Activated CD4-positive, alpha-beta T cell treated with anti-CD3 and anti-CD28 coated beads, Interleukin-2, amount 10 ng/mL, durations not matched to agents 7 days and 5 days (primary cell): Measurements from ENCODE around the gene RGPD5. TPM values are rescaled to one million over a fixed set of nuclear protein-coding genes. Genes with fewer than 3 reads are reported as not detected.
"Not testable (repeated sequence)": the region's sequence is repeated elsewhere in the genome, so short reads cannot be mapped to it uniquely, and the experiment has no call there.

Experiments used
- CTCF ChIA-PET: fragments of 350-600 bp; sonication (Branson Sonifier 250); formaldehyde crosslinking; loops from one replicate; lab custom pipeline; 2021; ENCODE audit warnings: antibody characterized with exemption; lab: Charles Lee
- POLR2A ChIA-PET: fragments of 350-600 bp; sonication (Branson Sonifier 250); formaldehyde crosslinking; loops from one replicate; lab custom pipeline; 2021; ENCODE audit warnings: antibody characterized with exemption; lab: Charles Lee
- DNase-seq: peaks from one replicate; pipeline ENCODE4 v3.0.0-alpha.2; 2020
- H3K27ac Mint-ChIP-seq: one replicate; pipeline ENCODE4 v1.8.0; 2021; ENCODE audit warnings: mild to moderate bottlenecking, moderate library complexity, mixed read lengths
- H3K27me3 Mint-ChIP-seq: one replicate; pipeline ENCODE4 v1.8.0; 2021; ENCODE audit warnings: mixed read lengths
- H3K36me3 Mint-ChIP-seq: one replicate; pipeline ENCODE4 v1.8.0; 2021; ENCODE audit warnings: low read depth, mixed read lengths
- H3K4me1 Mint-ChIP-seq: one replicate; pipeline ENCODE4 v1.8.0; 2021; ENCODE audit warnings: mixed read lengths
- H3K4me3 Mint-ChIP-seq: one replicate; pipeline ENCODE4 v1.8.0; 2021; ENCODE audit warnings: mild to moderate bottlenecking, moderate library complexity, mixed read lengths
- H3K9me3 Mint-ChIP-seq: one replicate; pipeline ENCODE4 v1.8.0; 2021; ENCODE audit warnings: mixed read lengths
- total RNA-seq, 2 experiments: library from RNA; stranded (reverse); gene quantifications; one replicate each; pipeline ENCODE4 v1.2.3, GENCODE V29; 2021

RGPD5 gene
- total RNA-seq, 2 experiments from 2014 or later: 8.1 to 12.1 TPM

- H3K36me3 Mint-ChIP-seq, POLR2A ChIA-PET, DNase-seq, H3K9me3 Mint-ChIP-seq, H3K4me3 Mint-ChIP-seq, H3K4me1 Mint-ChIP-seq, CTCF ChIA-PET, H3K27me3 Mint-ChIP-seq, H3K27ac Mint-ChIP-seq: not testable (repeated sequence)
Observed at GRCh38 chr2:109791530-109792279, 2.4 kb upstream of the RGPD5 start.

- H3K27me3 Mint-ChIP-seq, H3K27ac Mint-ChIP-seq, H3K4me3 Mint-ChIP-seq, H3K9me3 Mint-ChIP-seq, H3K36me3 Mint-ChIP-seq, CTCF ChIA-PET, POLR2A ChIA-PET, H3K4me1 Mint-ChIP-seq, DNase-seq: not testable (repeated sequence)
Observed at GRCh38 chr2:109792659-109793058, 1.4 kb upstream of the RGPD5 start.

- POLR2A ChIA-PET: not testable (repeated sequence)
Observed at GRCh38 chr2:109871129-109871751, 77.1 kb downstream of the RGPD5 start.

GRCh38 chr2:109876625-109877024 lies 82.5 kb downstream of the RGPD5 start:
- H3K4me3 Mint-ChIP-seq, POLR2A ChIA-PET, H3K27ac Mint-ChIP-seq, H3K27me3 Mint-ChIP-seq, H3K36me3 Mint-ChIP-seq, DNase-seq, H3K4me1 Mint-ChIP-seq, CTCF ChIA-PET, H3K9me3 Mint-ChIP-seq: not testable (repeated sequence)

More at GRCh38 chr2:109871129-109871751, 77.1 kb downstream of the RGPD5 start:
- H3K9me3 Mint-ChIP-seq, DNase-seq, H3K36me3 Mint-ChIP-seq, H3K27ac Mint-ChIP-seq, H3K4me1 Mint-ChIP-seq, H3K4me3 Mint-ChIP-seq, CTCF ChIA-PET, H3K27me3 Mint-ChIP-seq: not testable (repeated sequence)

GRCh38 chr2:109882112-109882511 lies 88.0 kb downstream of the RGPD5 start:
- POLR2A ChIA-PET, H3K27ac Mint-ChIP-seq, H3K36me3 Mint-ChIP-seq, H3K9me3 Mint-ChIP-seq, DNase-seq, H3K4me1 Mint-ChIP-seq, H3K4me3 Mint-ChIP-seq, CTCF ChIA-PET, H3K27me3 Mint-ChIP-seq: not testable (repeated sequence)

GRCh38 chr2:109888414-109888813 lies 94.3 kb downstream of the RGPD5 start:
- H3K27me3 Mint-ChIP-seq, H3K4me1 Mint-ChIP-seq, DNase-seq, CTCF ChIA-PET, H3K27ac Mint-ChIP-seq, POLR2A ChIA-PET, H3K9me3 Mint-ChIP-seq, H3K4me3 Mint-ChIP-seq, H3K36me3 Mint-ChIP-seq: not testable (repeated sequence)

GRCh38 chr2:109889909-109890308 lies 95.8 kb downstream of the RGPD5 start:
- CTCF ChIA-PET, POLR2A ChIA-PET, H3K27ac Mint-ChIP-seq, H3K4me1 Mint-ChIP-seq, H3K9me3 Mint-ChIP-seq, H3K36me3 Mint-ChIP-seq, H3K4me3 Mint-ChIP-seq, DNase-seq, H3K27me3 Mint-ChIP-seq: not testable (repeated sequence)

GRCh38 chr2:109891024-109891423 lies 96.9 kb downstream of the RGPD5 start:
- POLR2A ChIA-PET, DNase-seq, H3K36me3 Mint-ChIP-seq, H3K27me3 Mint-ChIP-seq, H3K27ac Mint-ChIP-seq, CTCF ChIA-PET, H3K4me3 Mint-ChIP-seq, H3K4me1 Mint-ChIP-seq, H3K9me3 Mint-ChIP-seq: not testable (repeated sequence)

GRCh38 chr2:109893736-109894135 lies 99.6 kb downstream of the RGPD5 start:
- CTCF ChIA-PET, POLR2A ChIA-PET, H3K36me3 Mint-ChIP-seq, H3K27me3 Mint-ChIP-seq, H3K4me3 Mint-ChIP-seq, H3K27ac Mint-ChIP-seq, DNase-seq, H3K9me3 Mint-ChIP-seq, H3K4me1 Mint-ChIP-seq: not testable (repeated sequence)

- H3K27ac Mint-ChIP-seq, H3K27me3 Mint-ChIP-seq, H3K4me1 Mint-ChIP-seq, H3K4me3 Mint-ChIP-seq, H3K9me3 Mint-ChIP-seq, CTCF ChIA-PET, DNase-seq, H3K36me3 Mint-ChIP-seq, POLR2A ChIA-PET: not testable (repeated sequence)
Observed at GRCh38 chr2:109894141-109894540, 100.0 kb downstream of the RGPD5 start.

GRCh38 chr2:109895090-109895869 lies 101.2 kb downstream of the RGPD5 start:
- H3K4me1 Mint-ChIP-seq, H3K27me3 Mint-ChIP-seq, DNase-seq, H3K4me3 Mint-ChIP-seq, H3K27ac Mint-ChIP-seq, CTCF ChIA-PET, H3K36me3 Mint-ChIP-seq, H3K9me3 Mint-ChIP-seq, POLR2A ChIA-PET: not testable (repeated sequence)

GRCh38 chr2:109896212-109896611 lies 102.1 kb downstream of the RGPD5 start:
- DNase-seq, POLR2A ChIA-PET, H3K4me1 Mint-ChIP-seq, H3K4me3 Mint-ChIP-seq, H3K27ac Mint-ChIP-seq, H3K27me3 Mint-ChIP-seq, H3K9me3 Mint-ChIP-seq, H3K36me3 Mint-ChIP-seq, CTCF ChIA-PET: not testable (repeated sequence)

- CTCF ChIA-PET, H3K9me3 Mint-ChIP-seq, H3K27ac Mint-ChIP-seq, H3K4me3 Mint-ChIP-seq, DNase-seq, H3K4me1 Mint-ChIP-seq, H3K27me3 Mint-ChIP-seq, POLR2A ChIA-PET, H3K36me3 Mint-ChIP-seq: not testable (repeated sequence)
Observed at GRCh38 chr2:109897769-109898461, 103.8 kb downstream of the RGPD5 start.
